DND-41 (cell line): ENCODE measurements around the gene RMI2.
"Not testable (repeated sequence)": the region's sequence is repeated elsewhere in the genome, so short reads cannot be mapped to it uniquely, and the experiment has no call there.

ENCODE experiments used
- ATAC-seq: fragments of 200-7000 bp; cut with Tn5 transposase; 3 replicates; pipeline ENCODE4 v1.9.1; 2021; ENCODE audit warnings: low read depth; ENCODE audit not compliant: insufficient read depth
- DNase-seq: peaks from one replicate; pipeline ENCODE4 v3.0.0-alpha.2; 2020
- H2AFZ ChIP-seq: 2 replicates; pipeline ENCODE4 v1.6.0; 2012; ENCODE audit warnings: low read depth, low read length
- H3K27ac ChIP-seq: 2 replicates; pipeline ENCODE4 v1.5.1; 2012; ENCODE audit warnings: low read length, inconsistent platforms
- H3K27me3 ChIP-seq: fragments of 200-600 bp; sonication (generic); 2 replicates; pipeline ENCODE4 v1.6.0; 2012; ENCODE audit warnings: low read length, mild to moderate bottlenecking, inconsistent platforms; ENCODE audit not compliant: insufficient read depth, poor library complexity
- H3K36me3 ChIP-seq: 2 replicates; pipeline ENCODE4 v1.5.1; 2012; ENCODE audit warnings: low read length, inconsistent platforms; ENCODE audit not compliant: insufficient read depth
- H3K4me1 ChIP-seq: 2 replicates; pipeline ENCODE4 v1.5.1; 2012; ENCODE audit warnings: mild to moderate bottlenecking, low read length; ENCODE audit not compliant: insufficient read depth
- H3K4me2 ChIP-seq: 2 replicates; pipeline ENCODE4 v1.6.0; 2012; ENCODE audit warnings: mild to moderate bottlenecking, moderate library complexity, low read length, inconsistent platforms; ENCODE audit not compliant: insufficient read depth
- H3K4me3 ChIP-seq, 2 experiments: fragments of 200-600 bp in 1 of 2; shearing (Covaris generic) in 1 of 2; 2 replicates each; pipeline ENCODE4 v1.5.1; 2012 to 2016; ENCODE audit warnings: inconsistent platforms in 2 of 2, low read length in 2 of 2, mild to moderate bottlenecking in 2 of 2, low read depth in 1 of 2, moderate library complexity in 1 of 2
- H3K79me2 ChIP-seq: 2 replicates; pipeline ENCODE4 v1.6.0; 2012; ENCODE audit warnings: low read length, inconsistent platforms; ENCODE audit not compliant: insufficient read depth
- H3K9ac ChIP-seq: 2 replicates; pipeline ENCODE4 v1.6.0; 2012; ENCODE audit warnings: low read depth, mild to moderate bottlenecking, inconsistent platforms, low read length, moderate library complexity
- H3K9me3 ChIP-seq: 2 replicates; pipeline ENCODE4 v1.5.1; 2012; ENCODE audit warnings: low read length, moderate library complexity, mild to moderate bottlenecking, inconsistent platforms; ENCODE audit not compliant: insufficient read depth, severe bottlenecking
- H4K20me1 ChIP-seq: 2 replicates; pipeline ENCODE4 v1.6.0; 2012; ENCODE audit warnings: low read length; ENCODE audit not compliant: insufficient read depth
- EZH2 ChIP-seq: IDR thresholded peaks from 3 replicates; pipeline ENCODE4 v1.6.1; 2012; ENCODE audit warnings: borderline replicate concordance, low read depth, mild to moderate bottlenecking, moderate library complexity, low read length, inconsistent platforms; ENCODE audit not compliant: severe bottlenecking
- TF ChIP-seq, protein P1 (sequence below): IDR thresholded peaks from 2 replicates; pipeline ENCODE4 v1.5.1; 2012; ENCODE audit warnings: borderline replicate concordance, low read length, moderate library complexity, mild to moderate bottlenecking; ENCODE audit not compliant: poor library complexity, severe bottlenecking; ENCODE audit errors: extremely low read depth

Gene RMI2

DNA sequence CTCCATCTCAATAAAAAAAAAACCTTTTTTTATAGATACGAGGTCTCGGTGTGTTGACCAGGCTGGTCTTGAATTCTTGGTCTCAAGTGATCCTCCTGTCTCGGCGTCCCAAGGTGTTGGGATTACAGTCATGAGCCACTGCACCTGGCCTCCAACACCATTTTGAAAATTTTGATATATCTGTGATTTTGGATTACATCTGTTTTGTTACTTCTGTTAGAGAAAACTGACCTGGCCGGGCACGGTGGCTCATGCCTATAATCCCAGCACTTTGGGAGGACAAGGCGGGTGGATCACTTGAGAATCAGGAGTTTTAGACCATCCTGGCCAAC lies 18.6 kb downstream of the RMI2 start:
- H4K20me1 ChIP-seq = peaks cover 22% of the 10 kb centered on the region
- H3K9me3 ChIP-seq = no peaks in the 10 kb centered on the region
- H3K9ac ChIP-seq = no peak overlapping the region
- H2AFZ ChIP-seq = no peak overlapping the region
- H3K79me2 ChIP-seq = no peaks in the 10 kb centered on the region
- DNase-seq (no peak), ATAC-seq (no peak)
- no peak overlapping the region for H3K4me3 ChIP-seq
- H3K4me2 ChIP-seq = no peak overlapping the region
- no peak overlapping the region for H3K27ac ChIP-seq
- TF ChIP-seq, protein P1, sequence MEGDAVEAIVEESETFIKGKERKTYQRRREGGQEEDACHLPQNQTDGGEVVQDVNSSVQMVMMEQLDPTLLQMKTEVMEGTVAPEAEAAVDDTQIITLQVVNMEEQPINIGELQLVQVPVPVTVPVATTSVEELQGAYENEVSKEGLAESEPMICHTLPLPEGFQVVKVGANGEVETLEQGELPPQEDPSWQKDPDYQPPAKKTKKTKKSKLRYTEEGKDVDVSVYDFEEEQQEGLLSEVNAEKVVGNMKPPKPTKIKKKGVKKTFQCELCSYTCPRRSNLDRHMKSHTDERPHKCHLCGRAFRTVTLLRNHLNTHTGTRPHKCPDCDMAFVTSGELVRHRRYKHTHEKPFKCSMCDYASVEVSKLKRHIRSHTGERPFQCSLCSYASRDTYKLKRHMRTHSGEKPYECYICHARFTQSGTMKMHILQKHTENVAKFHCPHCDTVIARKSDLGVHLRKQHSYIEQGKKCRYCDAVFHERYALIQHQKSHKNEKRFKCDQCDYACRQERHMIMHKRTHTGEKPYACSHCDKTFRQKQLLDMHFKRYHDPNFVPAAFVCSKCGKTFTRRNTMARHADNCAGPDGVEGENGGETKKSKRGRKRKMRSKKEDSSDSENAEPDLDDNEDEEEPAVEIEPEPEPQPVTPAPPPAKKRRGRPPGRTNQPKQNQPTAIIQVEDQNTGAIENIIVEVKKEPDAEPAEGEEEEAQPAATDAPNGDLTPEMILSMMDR = no peak
- TF ChIP-seq EZH2 = no peak
- no peaks in the 10 kb centered on the region for H3K27me3 ChIP-seq
- peaks cover 36% of the 10 kb centered on the region for H3K4me1 ChIP-seq
- H3K36me3 ChIP-seq = no peaks in the 10 kb centered on the region

DNA sequence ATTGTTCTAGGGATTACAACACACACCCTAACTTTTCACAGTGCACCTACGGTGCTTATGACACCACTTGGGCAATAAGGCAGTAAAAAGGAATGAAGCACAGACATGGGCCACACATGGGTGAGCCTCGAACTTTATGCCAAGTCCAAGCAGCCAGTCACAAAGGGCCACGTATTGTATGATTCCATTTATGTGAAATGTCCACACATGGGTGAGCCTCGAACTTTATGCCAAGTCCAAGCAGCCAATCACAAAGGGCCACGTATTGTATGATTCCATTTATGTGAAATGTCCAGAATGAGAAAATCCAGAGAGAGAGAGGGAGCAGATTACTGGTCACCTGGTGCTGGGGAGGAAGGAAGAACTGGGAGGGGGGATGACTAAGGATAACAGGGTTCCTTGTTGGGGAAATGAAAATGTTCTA lies 22.2 kb downstream of the RMI2 start:
- Histone ChIP-seq H3K4me3 (no peak overlapping the region), H4K20me1 (peaks cover 4% of the 10 kb centered on the region; the same call in 1 of the 2 replicates), H3K4me2 (no peak overlapping the region), H3K36me3 (no peaks in the 10 kb centered on the region), H3K9ac (no peak overlapping the region), H3K27ac (no peak overlapping the region), H3K4me1 (peaks cover 10% of the 10 kb centered on the region), H3K27me3 (no peaks in the 10 kb centered on the region), H3K9me3 (no peaks in the 10 kb centered on the region), H3K79me2 (no peaks in the 10 kb centered on the region), H2AFZ (no peak overlapping the region)
- no peak for ATAC-seq
- DNase-seq = no peak
- TF ChIP-seq, protein P1 = no peak
- TF ChIP-seq EZH2 = no peak

DNA sequence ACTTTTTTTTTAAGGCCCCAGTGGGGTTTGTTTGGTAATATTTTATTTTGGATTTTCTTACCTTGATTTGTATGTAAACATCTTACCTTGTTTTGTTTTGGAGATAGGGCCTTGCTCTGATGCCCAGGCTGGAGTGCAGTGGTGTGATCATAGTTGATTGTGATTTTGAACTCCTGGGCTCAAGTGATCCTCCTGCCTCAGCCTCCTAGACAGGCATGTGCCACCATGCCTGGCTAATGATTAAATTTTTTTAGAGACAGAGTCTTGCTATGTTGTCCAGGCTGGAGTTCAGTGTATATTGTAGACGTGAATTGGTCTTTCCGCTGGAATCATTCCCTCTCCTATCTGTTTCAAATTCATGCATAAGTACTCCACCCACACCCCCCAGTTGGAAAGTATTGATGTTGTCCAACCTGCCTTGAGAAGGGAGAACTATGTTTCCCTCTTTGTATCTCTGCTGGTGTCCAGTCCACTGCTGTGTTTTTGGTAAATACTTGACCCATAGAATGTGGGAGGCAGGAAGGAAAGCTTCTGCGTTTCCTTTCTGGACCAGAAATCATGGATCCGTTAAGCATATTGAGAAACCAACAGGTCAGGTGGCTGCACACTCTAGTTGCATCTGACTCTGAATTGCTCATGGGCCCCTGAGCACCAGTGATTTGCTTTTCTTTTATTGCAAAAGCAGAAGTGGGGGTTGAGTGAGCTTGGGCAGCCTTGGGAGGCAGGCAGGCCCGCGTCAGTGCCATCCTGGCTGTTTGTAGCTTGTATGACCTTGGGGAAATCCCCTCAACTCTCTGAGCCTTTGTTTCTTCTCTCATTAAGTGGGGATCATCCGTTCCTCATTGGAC lies 25.0 kb downstream of the RMI2 start:
- Histone ChIP-seq H3K27ac (no peak overlapping the region), H3K27me3 (no peaks in the 10 kb centered on the region), H3K4me3 (no peak overlapping the region), H3K4me1 (no peaks in the 10 kb centered on the region), H3K9ac (no peak overlapping the region), H3K9me3 (no peaks in the 10 kb centered on the region), H2AFZ (no peak overlapping the region), H4K20me1 (no peaks in the 10 kb centered on the region), H3K36me3 (no peaks in the 10 kb centered on the region), H3K4me2 (no peak overlapping the region), H3K79me2 (no peaks in the 10 kb centered on the region)
- ATAC-seq (no peak), DNase-seq (no peak)
- no peak for TF ChIP-seq EZH2
- TF ChIP-seq, protein P1 = no peak

DNA sequence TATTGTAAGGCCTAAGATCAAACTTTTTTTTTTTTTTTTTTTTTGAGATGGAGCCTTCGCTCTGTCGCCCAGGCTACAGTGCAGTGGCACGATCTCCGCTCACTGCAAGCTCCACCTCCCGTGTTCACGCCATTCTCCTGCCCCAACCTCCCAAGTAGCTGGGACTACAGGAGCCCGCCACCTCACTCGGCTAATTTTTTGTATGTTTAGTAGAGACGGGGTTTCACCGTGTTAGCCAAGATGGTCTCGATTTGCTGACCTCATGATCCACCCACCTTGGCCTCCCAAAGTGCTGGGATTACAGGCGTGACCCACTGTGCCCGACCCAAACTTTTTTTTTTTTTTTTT lies 25.6 kb downstream of the RMI2 start:
- not testable (repeated sequence) for H3K27me3 ChIP-seq, H3K4me2 ChIP-seq, ATAC-seq, H2AFZ ChIP-seq, H3K36me3 ChIP-seq, H4K20me1 ChIP-seq, H3K4me1 ChIP-seq, H3K9ac ChIP-seq, H3K9me3 ChIP-seq, H3K79me2 ChIP-seq, H3K4me3 ChIP-seq, DNase-seq, H3K27ac ChIP-seq
